Measurements from ENCODE around the gene STUB1.

Gene STUB1

GRCh38 chr16:659618-660017 is 20.6 kb upstream of the STUB1 start:
- H3K4me3 ChIP-seq (ENCODE audit: control insufficient read depth, low read depth, low read length): no peak overlapping the region
- no peak for DNase-seq (ENCODE audit: low read depth)

GRCh38 chr16:660132-660458 is 20.1 kb upstream of the STUB1 start:
- DNase-seq (ENCODE audit: low read depth): no peak
- no peak overlapping the region for H3K4me3 ChIP-seq (ENCODE audit: control insufficient read depth, low read depth, low read length)
- TF ChIP-seq CTCF (conservative IDR thresholded peaks at IDR 0.05; ENCODE audit: control insufficient read depth, insufficient read depth, low read depth, low read length): no peak

More at GRCh38 chr16:659618-660017, 20.6 kb upstream of the STUB1 start:
- no peak for TF ChIP-seq CTCF (conservative IDR thresholded peaks at IDR 0.05; ENCODE audit: control insufficient read depth, insufficient read depth, low read depth, low read length)

- H3K4me3 ChIP-seq (ENCODE audit: control insufficient read depth, low read depth, low read length): no peak overlapping the region
- peak; percentile 56 for TF ChIP-seq CTCF (conservative IDR thresholded peaks at IDR 0.05; ENCODE audit: control insufficient read depth, insufficient read depth, low read depth, low read length)
- DNase-seq (ENCODE audit: low read depth): peak; percentile 91
Observed at GRCh38 chr16:660459-661183, 19.6 kb upstream of the STUB1 start.

GRCh38 chr16:661184-661821 is 18.9 kb upstream of the STUB1 start:
- H3K4me3 ChIP-seq (ENCODE audit: control insufficient read depth, low read depth, low read length): no peak overlapping the region
- TF ChIP-seq CTCF (conservative IDR thresholded peaks at IDR 0.05; ENCODE audit: control insufficient read depth, insufficient read depth, low read depth, low read length): no peak
- DNase-seq (ENCODE audit: low read depth): no peak

GRCh38 chr16:662095-662494 is 18.1 kb upstream of the STUB1 start:
- no peak for DNase-seq (ENCODE audit: low read depth)
- H3K4me3 ChIP-seq (ENCODE audit: control insufficient read depth, low read depth, low read length): no peak overlapping the region
- TF ChIP-seq CTCF (conservative IDR thresholded peaks at IDR 0.05; ENCODE audit: control insufficient read depth, insufficient read depth, low read depth, low read length): no peak

GRCh38 chr16:662597-662996 is 17.6 kb upstream of the STUB1 start:
- no peak overlapping the region for H3K4me3 ChIP-seq (ENCODE audit: control insufficient read depth, low read depth, low read length)
- DNase-seq (ENCODE audit: low read depth): no peak
- TF ChIP-seq CTCF (conservative IDR thresholded peaks at IDR 0.05; ENCODE audit: control insufficient read depth, insufficient read depth, low read depth, low read length): no peak
